K562 (cell line): ENCODE results near the gene FZD1. TPM values are rescaled to one million over a fixed set of nuclear protein-coding genes. Genes with fewer than 3 reads are reported as not detected.

ENCODE experiments used
- ATAC-seq: fragments of 200-7000 bp; cut with Tn5 transposase; 3 replicates; pipeline ENCODE4 v1.9.1; 2020; ENCODE audit warnings: moderate library complexity
- BruUV-seq: library from RNA; stranded (reverse); fragments of 400-500 nt; replicated peaks from 2 replicates; lab custom pipeline; 2021; lab: Mats Ljungman, UMichigan
- CTCF ChIA-PET: fragments of 300-600 bp; formaldehyde crosslinking; extraction: SDS; loops from one replicate; lab custom pipeline; 2021; ENCODE audit warnings: low intra/inter-chr PET ratio; lab: Yijun Ruan, JAX
- POLR2A ChIA-PET: fragments of 300-600, 350-650 bp; sonication (Branson Sonifier 250); formaldehyde crosslinking; extraction: SDS; loops from one replicate; lab custom pipeline; 2021; ENCODE audit warnings: antibody characterized with exemption, inconsistent platforms; lab: Yijun Ruan, JAX
- DNase-seq, 4 experiments: peaks; one replicate each; pipeline versions ENCODE4 v3.0.0 to v3.0.0-alpha.2; 2011 to 2018; ENCODE audit warnings: low spot score in 3 of 4, mixed read lengths in 3 of 4; ENCODE audit errors: extremely low read depth in 1 of 4
- FAIRE-seq: peaks from 2 replicates; lab custom pipeline; 2011; peaks lifted over from hg19 to GRCh38; lab: Jason Lieb, UNC
- H2AFZ ChIP-seq: 2 replicates; pipeline ENCODE4 v1.6.0; 2011; ENCODE audit warnings: low read depth, low read length, control low read depth, inconsistent platforms
- H3K27ac ChIP-seq: fragments of 200-600 bp; 3 replicates; pipeline ENCODE4 v1.8.0; 2011; ENCODE audit warnings: low read depth, mild to moderate bottlenecking, control low read depth, inconsistent platforms, low read length, moderate library complexity, mixed read lengths; ENCODE audit errors: extremely low read depth
- H3K27me3 ChIP-seq, 2 experiments: fragments of 300-600 bp in 1 of 2; 2 replicates in 1 of 2; 3 replicates in 1 of 2; pipeline versions ENCODE4 v1.6.0 to v1.8.0; 2011; ENCODE audit warnings: inconsistent platforms in 2 of 2, low read length in 2 of 2, mild to moderate bottlenecking in 1 of 2, mixed read lengths in 1 of 2, moderate library complexity in 1 of 2; ENCODE audit not compliant: control insufficient read depth in 2 of 2, insufficient read depth in 2 of 2
- H3K36me3 ChIP-seq: fragments of 300-600 bp; 3 replicates; pipeline ENCODE4 v1.8.0; 2011; ENCODE audit warnings: mild to moderate bottlenecking, low read length, inconsistent platforms; ENCODE audit not compliant: control insufficient read depth, insufficient read depth
- H3K4me1 ChIP-seq, 2 experiments: fragments of 200-600 bp in 1 of 2; replicated peaks in 1 of 2; 2 replicates in 1 of 2; 3 replicates in 1 of 2; pipeline versions ENCODE4 v1.5.1 to v1.8.0; 2011; ENCODE audit warnings: inconsistent platforms in 2 of 2, low read length in 2 of 2, mild to moderate bottlenecking in 1 of 2, mixed read lengths in 1 of 2, moderate library complexity in 1 of 2; ENCODE audit not compliant: control insufficient read depth in 2 of 2, insufficient read depth in 2 of 2
- H3K4me2 ChIP-seq: 2 replicates; pipeline ENCODE4 v1.6.1; 2011; ENCODE audit warnings: low read length, control low read depth, inconsistent platforms, mixed read lengths; ENCODE audit not compliant: insufficient read depth
- H3K4me3 ChIP-seq: fragments of 200-600 bp; sonication (generic), shearing (Covaris generic); 2 replicates; pipeline ENCODE4 v1.5.1; 2016; ENCODE audit warnings: control low read depth, inconsistent platforms
- H3K79me2 ChIP-seq: fragments of 200-600 bp; 3 replicates; pipeline ENCODE4 v1.8.0; 2011; ENCODE audit warnings: low read length, inconsistent platforms; ENCODE audit not compliant: control insufficient read depth, insufficient read depth
- H3K9ac ChIP-seq, 2 experiments: 2 replicates each; pipeline versions ENCODE4 v1.6.0 to v1.6.1; 2011; ENCODE audit warnings: low read depth in 2 of 2, low read length in 2 of 2, control low read depth in 1 of 2, inconsistent platforms in 1 of 2, mild to moderate bottlenecking in 1 of 2, mixed read lengths in 1 of 2; ENCODE audit not compliant: insufficient read depth in 1 of 2
- H3K9me1 ChIP-seq: one replicate; pipeline ENCODE4 v1.6.0; 2011; ENCODE audit warnings: inconsistent platforms, mild to moderate bottlenecking, low read length, moderate library complexity; ENCODE audit not compliant: control insufficient read depth, insufficient read depth
- H3K9me3 ChIP-seq: replicated peaks from 2 replicates; pipeline ENCODE4 v1.5.1; 2011; ENCODE audit warnings: low read depth, low read length, inconsistent platforms; ENCODE audit not compliant: control insufficient read depth, insufficient read depth
- H4K20me1 ChIP-seq: replicated peaks from 2 replicates; pipeline ENCODE4 v1.6.1; 2011; ENCODE audit warnings: low read length, inconsistent platforms, mixed read lengths; ENCODE audit not compliant: control insufficient read depth, insufficient read depth
- ARID3A ChIP-seq: IDR thresholded peaks from 2 replicates; pipeline ENCODE4 v1.6.1; 2012; ENCODE audit warnings: low read depth, low read length, improper control_type of control experiment, borderline replicate concordance
- ELK1 ChIP-seq: sonication (generic); formaldehyde crosslinking; IDR thresholded peaks from 2 replicates; pipeline ENCODE4 v1.8.1; 2022; ENCODE audit warnings: missing genetic modification reagents
- ETV6 ChIP-seq, 3 experiments: fragments of 150-350 bp in 1 of 3; sonication (generic) in 1 of 3; formaldehyde crosslinking in 1 of 3; IDR thresholded peaks; 2 replicates each; pipeline versions ENCODE4 v1.6.1 to v1.8.0; 2014 to 2022; ENCODE audit warnings: borderline replicate concordance in 2 of 3, low read depth in 2 of 3, antibody characterized with exemption in 1 of 3, low read length in 1 of 3, mild to moderate bottlenecking in 1 of 3, missing genetic modification reagents in 1 of 3
- HIVEP1 ChIP-seq: fragments of 250-450 bp; sonication (Bioruptor Pico); IDR thresholded peaks from 2 replicates; pipeline ENCODE4 v1.4.0; 2020; ENCODE audit warnings: mild to moderate bottlenecking
- HMBOX1 ChIP-seq: sonication (generic); IDR thresholded peaks from 2 replicates; pipeline ENCODE4 v1.6.1; 2016
- HMGN3 ChIP-seq: IDR thresholded peaks from 2 replicates; pipeline ENCODE4 v1.6.1; 2011; ENCODE audit warnings: borderline replicate concordance, low read depth, mild to moderate bottlenecking, mixed read lengths, low read length; ENCODE audit not compliant: insufficient read length; ENCODE audit errors: extremely low read depth
- KDM2B ChIP-seq: fragments of 250-450 bp; sonication (Bioruptor Pico); IDR thresholded peaks from 2 replicates; pipeline ENCODE4 v1.8.0; 2021; ENCODE audit warnings: mild to moderate bottlenecking, moderate library complexity
- KHSRP ChIP-seq: fragments of 450-650 bp; IDR thresholded peaks from 2 replicates; pipeline ENCODE4 v1.6.1; 2017
- NFXL1 ChIP-seq: fragments of 450-650 bp; formaldehyde crosslinking; IDR thresholded peaks from 2 replicates; pipeline ENCODE4 v1.4.0; 2021; ENCODE audit warnings: mild to moderate bottlenecking
- PHTF2 ChIP-seq: fragments of 250-450 bp; sonication (Bioruptor Pico); IDR thresholded peaks from 2 replicates; pipeline ENCODE4 v1.5.0; 2021; ENCODE audit warnings: mild to moderate bottlenecking
- RFX1 ChIP-seq: fragments of 450-650 bp; IDR thresholded peaks from 2 replicates; pipeline ENCODE4 v1.6.1; 2016; ENCODE audit warnings: mild to moderate bottlenecking, moderate library complexity
- SMAD3 ChIP-seq: fragments of 450-650 bp; formaldehyde crosslinking; conservative IDR thresholded peaks from 2 replicates; pipeline ENCODE4 v1.4.0; 2020; ENCODE audit warnings: mild to moderate bottlenecking
- SUPT5H ChIP-seq: fragments of 450-650 bp; IDR thresholded peaks from 2 replicates; pipeline ENCODE4 v1.6.1; 2016
- TCF7 ChIP-seq: sonication (generic); IDR thresholded peaks from 2 replicates; pipeline ENCODE4 v1.6.1; 2016; ENCODE audit warnings: antibody characterized with exemption, borderline replicate concordance
- U2AF2 ChIP-seq: fragments of 200-400 bp; formaldehyde crosslinking; optimal IDR thresholded peaks from 2 replicates; pipeline ENCODE3; 2017; ENCODE audit warnings: low read depth, mild to moderate bottlenecking, low read length
- ZBTB2 ChIP-seq: fragments of 450-650 bp; IDR thresholded peaks from 2 replicates; pipeline ENCODE4 v1.6.1; 2016; ENCODE audit warnings: antibody characterized with exemption
- ZKSCAN1 ChIP-seq: fragments of 150-350 bp; IDR thresholded peaks from 2 replicates; pipeline ENCODE4 v1.6.1; 2016; ENCODE audit warnings: low read depth, low read length
- ZNF311 ChIP-seq: fragments of 250-450 bp; sonication (Bioruptor Pico); IDR thresholded peaks from 2 replicates; pipeline ENCODE4 v1.4.0; 2020; ENCODE audit warnings: mild to moderate bottlenecking, moderate library complexity
- WGBS: fragments of 100-300 bp; shearing (Covaris generic); methylation state at CpG from one replicate; pipeline ENCODE4 v1.1.6; 2016; ENCODE audit warnings: low coverage, mixed read lengths; ENCODE audit not compliant: insufficient coverage; ENCODE audit errors: missing lambda C conversion rate; 5-methylcytosine and 5-hydroxymethylcytosine counted together
- in situ Hi-C: fragments of 300-500 bp; cut with MboI; formaldehyde crosslinking; loops from 4 replicates; pipeline ENCODE4 v1.15.0; 2018; ENCODE audit warnings: inconsistent platforms, mixed read lengths
- intact Hi-C: fragments of 100-400 bp; cut with micrococcal nuclease; formaldehyde crosslinking; loops from 2 replicates; pipeline ENCODE4 v1.14.2; 2022
- polyA plus RNA-seq, 8 experiments: library from polyadenylated mRNA; depleted of rRNA in 4 of 8; stranded (reverse) in 5 of 8; unstranded in 3 of 8; fragments of >200 nt; fragmentation: Nextera tagmentation in 2 of 8; fragmentation: Illumina TruSeq in 1 of 8; extraction: Ambion mirVana in 2 of 8; extraction: Trizol in 1 of 8; gene quantifications; 2 replicates each; pipeline versions ENCODE4 v1.2.1 to v1.2.3, GENCODE V29; 2011 to 2014; ENCODE audit warnings: inconsistent platforms in 1 of 8, missing spikeins in 1 of 8
- total RNA-seq, 7 experiments: library from RNA; depleted of rRNA in 6 of 7; stranded (reverse); fragments of >200 nt in 6 of 7; fragmentation: Illumina TruSeq in 2 of 7; extraction: Trizol in 2 of 7; gene quantifications; 2 replicates each; pipeline versions ENCODE4 v1.2.1 to v1.2.3, GENCODE V29; 2011 to 2021; ENCODE audit warnings: low replicate concordance in 1 of 7

Gene FZD1
- total and polyA plus RNA-seq, 9 of the 15 experiments (the other 6 are each of a cell fraction or from before 2014, with no cell fraction given), result 0.25 to 5.1 (median 1.8) TPM

GRCh38 chr7:91226411-91226810, 37.8 kb upstream of the FZD1 start:
- intact Hi-C loops (no loop called here), in situ Hi-C loops (no loop called here)
- H3K4me2 ChIP-seq, result no peak overlapping the region
- no peak overlapping the region for H3K27ac ChIP-seq
- WGBS, result 0% methylated on average over 2 of the region's 2 CpGs
- no peak overlapping the region for H2AFZ ChIP-seq
- H3K79me2 ChIP-seq, result no peaks in the 10 kb centered on the region
- TF ChIP-seq HMGN3 (no peak), ZKSCAN1 (no peak), SMAD3 (no peak), ETV6 (IDR thresholded peaks at IDR 0.05; ENCODE audit: borderline replicate concordance in 1 of 2, low read depth in 2 of 2, low read length in 1 of 2) (no peak), ETV6 (CRISPR knock-in tag; IDR thresholded peaks at IDR 0.05; ENCODE audit: borderline replicate concordance) (no peak), U2AF2 (no peak), RFX1 (no peak), SUPT5H (no peak), TCF7 (no peak), ZNF311 (CRISPR knock-in tag) (no peak), NFXL1 (CRISPR knock-in tag) (no peak), PHTF2 (CRISPR knock-in tag) (no peak), HMBOX1 (no peak), ARID3A (no peak), HIVEP1 (no peak), KHSRP (no peak), KDM2B (CRISPR knock-in tag) (no peak), ELK1 (CRISPR knock-in tag) (no peak), ZBTB2 (no peak)
- ChIA-PET POLR2A (no interaction called here), CTCF (no interaction called here)
- FAIRE-seq, result no peak
- no peak for DNase-seq
- no peaks in the 10 kb centered on the region for H4K20me1 ChIP-seq
- H3K9me3 ChIP-seq, result no peaks in the 10 kb centered on the region
- no peak overlapping the region for H3K9ac ChIP-seq
- no peak for ATAC-seq
- H3K4me3 ChIP-seq, result no peak overlapping the region
- H3K27me3 ChIP-seq, result peaks cover 0 to 2% of the 10 kb centered on the region in 2 experiments; a peak in 3 of 5 replicates
- no peaks in the 10 kb centered on the region for H3K9me1 ChIP-seq
- BruUV-seq, result no TSS peak
- no peaks in the 10 kb centered on the region for H3K36me3 ChIP-seq
- H3K4me1 ChIP-seq, result no peaks in the 10 kb centered on the region
